GM13977 (cell line): Measurements from ENCODE around the gene SEZ6L2.
"Not testable (repeated sequence)": the region's sequence is repeated elsewhere in the genome, so short reads cannot be mapped to it uniquely, and the experiment has no call there.

Experiments used
- DNase-seq: peaks from one replicate; pipeline ENCODE4 v3.0.0; 2012; ENCODE audit warnings: low spot score
- in situ Hi-C: fragments of 300-500 bp; cut with MboI; formaldehyde crosslinking; loops from one replicate; pipeline ENCODE4 v1.12.0; 2022; ENCODE audit warnings: low sequenced_read_pairs, low pct_unique_long_range_greater_than_20kb, mixed read lengths, inconsistent platforms; ENCODE audit not compliant: unreplicated experiment
- TF ChIP-seq, protein P1 (sequence below): IDR thresholded peaks from 2 replicates; pipeline ENCODE4 v1.5.1; 2012; ENCODE audit warnings: mild to moderate bottlenecking, control low read depth; ENCODE audit not compliant: insufficient read depth; ENCODE audit errors: extremely low read depth, missing control alignments

Gene SEZ6L2

DNA sequence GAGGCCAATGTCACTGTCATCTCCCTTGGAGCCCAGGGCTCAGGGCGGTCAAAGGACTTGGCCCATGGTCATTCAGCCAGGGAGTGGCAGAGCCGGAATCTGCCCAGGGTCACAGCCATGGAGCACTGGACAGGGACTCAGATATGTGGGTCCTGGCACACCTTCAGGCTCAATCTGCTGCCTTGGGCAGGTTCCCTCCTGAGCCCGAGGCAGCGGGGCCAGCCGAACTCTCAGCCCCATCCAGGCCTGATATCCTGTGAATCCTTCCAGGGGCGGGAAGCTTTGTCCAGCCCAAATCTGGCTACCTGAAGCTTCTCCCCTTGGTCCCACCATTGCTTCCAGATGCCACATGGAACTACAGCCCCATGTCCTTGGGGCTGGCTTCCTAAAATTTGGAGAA is 24.1 kb downstream of the SEZ6L2 start:
- TF ChIP-seq, protein P1, sequence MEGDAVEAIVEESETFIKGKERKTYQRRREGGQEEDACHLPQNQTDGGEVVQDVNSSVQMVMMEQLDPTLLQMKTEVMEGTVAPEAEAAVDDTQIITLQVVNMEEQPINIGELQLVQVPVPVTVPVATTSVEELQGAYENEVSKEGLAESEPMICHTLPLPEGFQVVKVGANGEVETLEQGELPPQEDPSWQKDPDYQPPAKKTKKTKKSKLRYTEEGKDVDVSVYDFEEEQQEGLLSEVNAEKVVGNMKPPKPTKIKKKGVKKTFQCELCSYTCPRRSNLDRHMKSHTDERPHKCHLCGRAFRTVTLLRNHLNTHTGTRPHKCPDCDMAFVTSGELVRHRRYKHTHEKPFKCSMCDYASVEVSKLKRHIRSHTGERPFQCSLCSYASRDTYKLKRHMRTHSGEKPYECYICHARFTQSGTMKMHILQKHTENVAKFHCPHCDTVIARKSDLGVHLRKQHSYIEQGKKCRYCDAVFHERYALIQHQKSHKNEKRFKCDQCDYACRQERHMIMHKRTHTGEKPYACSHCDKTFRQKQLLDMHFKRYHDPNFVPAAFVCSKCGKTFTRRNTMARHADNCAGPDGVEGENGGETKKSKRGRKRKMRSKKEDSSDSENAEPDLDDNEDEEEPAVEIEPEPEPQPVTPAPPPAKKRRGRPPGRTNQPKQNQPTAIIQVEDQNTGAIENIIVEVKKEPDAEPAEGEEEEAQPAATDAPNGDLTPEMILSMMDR = no peak
- in situ Hi-C loops = no loop called here
- no peak for DNase-seq

DNA sequence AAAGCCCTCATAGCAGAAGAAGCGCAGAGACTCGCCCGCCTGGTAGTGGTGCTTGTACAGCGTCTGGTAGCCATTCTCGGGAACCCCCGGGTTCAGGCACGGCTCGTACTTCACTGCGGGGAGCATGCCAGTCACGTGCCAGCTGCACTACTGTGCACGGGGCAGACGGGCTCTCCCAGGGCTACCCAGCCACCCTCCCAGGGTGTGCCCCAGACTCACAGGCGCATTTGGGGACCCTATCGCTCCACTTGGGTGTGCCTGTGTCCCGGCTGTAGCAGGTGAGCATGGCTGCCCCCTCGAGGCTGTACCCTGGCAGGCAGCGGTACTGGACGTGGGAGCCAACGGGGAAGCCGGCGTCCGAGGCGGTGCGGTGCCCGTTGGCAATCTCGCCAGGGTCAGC is 26.0 kb downstream of the SEZ6L2 start:
- DNase-seq = no peak
- in situ Hi-C loops = no loop called here
- TF ChIP-seq, protein P1 = no peak

DNA sequence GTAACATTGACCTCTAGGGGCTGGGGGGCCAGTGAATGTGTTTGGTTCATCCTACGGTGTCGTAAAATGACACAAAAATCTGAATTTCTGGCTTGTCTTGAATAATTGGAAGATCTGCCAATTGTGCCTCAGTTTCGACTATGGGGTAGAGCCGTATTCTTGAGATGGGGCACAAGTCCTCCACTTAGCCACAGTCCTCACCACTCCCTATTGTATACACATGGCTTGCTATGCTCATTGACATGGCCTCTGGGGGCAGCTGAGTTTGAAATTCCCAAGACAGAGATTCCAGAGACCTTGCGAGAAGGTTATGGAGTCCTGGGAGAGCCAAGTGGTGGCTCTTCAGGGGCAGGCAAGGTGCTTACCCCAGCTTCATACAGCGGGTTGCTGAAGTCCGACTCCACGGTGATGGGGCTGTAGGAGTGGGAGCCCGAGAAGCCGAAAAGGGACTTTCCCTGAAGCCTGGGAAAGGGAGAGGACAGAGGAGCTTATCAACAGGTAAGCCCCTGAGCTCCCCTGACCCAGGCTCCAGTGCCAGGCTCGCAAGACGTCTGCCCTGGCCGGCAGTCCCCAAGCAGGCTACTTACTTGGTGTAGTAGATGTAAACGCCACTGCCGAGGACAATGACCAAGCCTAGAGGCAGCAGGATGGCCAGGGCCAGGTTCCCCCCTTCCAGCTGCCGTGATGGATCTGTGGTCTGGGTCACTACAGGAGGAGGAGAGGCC is 27.4 kb downstream of the SEZ6L2 start:
- in situ Hi-C loops = no loop called here
- DNase-seq = no peak

DNA sequence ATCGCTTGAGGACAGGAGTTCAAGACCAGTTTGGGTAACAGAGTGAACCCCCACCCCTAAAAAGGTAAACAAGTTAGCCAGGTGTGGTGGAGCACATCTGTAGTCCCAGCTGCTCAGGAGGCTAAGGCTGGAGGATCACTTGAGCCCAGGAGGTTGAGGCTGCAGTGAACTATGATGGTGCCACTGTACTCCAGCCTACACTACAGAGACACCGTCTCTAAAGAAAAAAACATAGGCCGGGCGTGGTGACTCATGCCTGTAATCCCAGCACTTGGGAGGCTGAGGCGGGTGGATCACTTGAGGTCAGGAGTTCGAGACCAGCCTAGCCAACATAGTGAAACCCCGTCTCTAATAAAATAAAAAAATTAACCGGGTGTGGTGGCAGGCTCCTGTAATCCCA is 30.3 kb downstream of the SEZ6L2 start:
- DNase-seq, in situ Hi-C loops: not testable (repeated sequence)

More for the DNA sequence above, 27.4 kb downstream of the SEZ6L2 start:
- TF ChIP-seq, protein P1 = no peak

DNA sequence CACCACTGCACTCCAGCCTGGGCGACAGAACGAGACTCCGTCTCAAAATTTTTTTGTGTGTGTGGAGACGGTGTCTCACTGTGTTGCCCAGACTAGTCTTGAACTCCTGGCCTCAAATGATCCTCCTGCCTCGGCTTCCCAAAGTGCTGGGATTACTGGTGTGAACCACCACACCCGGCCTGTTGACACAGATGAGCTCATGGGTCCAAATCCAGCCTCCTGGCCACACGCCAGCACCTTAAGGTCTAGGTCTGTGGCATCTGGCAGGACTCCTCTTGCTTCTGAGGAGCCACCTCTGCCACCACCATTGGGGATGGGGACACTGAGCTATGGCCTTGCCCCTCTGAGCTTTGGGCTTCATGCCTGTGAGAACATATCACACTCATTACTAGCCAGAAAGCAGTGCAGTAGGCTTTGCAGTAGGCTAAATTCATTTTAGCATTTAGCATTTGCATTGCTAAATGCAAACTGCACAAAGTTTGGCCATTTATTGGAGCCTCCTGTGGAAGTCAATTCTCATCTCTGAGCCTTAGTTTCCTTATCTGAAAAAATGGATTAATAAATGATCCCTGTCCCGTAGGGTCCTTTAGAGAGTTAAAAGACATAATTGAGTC is 30.8 kb downstream of the SEZ6L2 start:
- in situ Hi-C loops = no loop called here
- no peak for DNase-seq
- TF ChIP-seq, protein P1 = no peak

DNA sequence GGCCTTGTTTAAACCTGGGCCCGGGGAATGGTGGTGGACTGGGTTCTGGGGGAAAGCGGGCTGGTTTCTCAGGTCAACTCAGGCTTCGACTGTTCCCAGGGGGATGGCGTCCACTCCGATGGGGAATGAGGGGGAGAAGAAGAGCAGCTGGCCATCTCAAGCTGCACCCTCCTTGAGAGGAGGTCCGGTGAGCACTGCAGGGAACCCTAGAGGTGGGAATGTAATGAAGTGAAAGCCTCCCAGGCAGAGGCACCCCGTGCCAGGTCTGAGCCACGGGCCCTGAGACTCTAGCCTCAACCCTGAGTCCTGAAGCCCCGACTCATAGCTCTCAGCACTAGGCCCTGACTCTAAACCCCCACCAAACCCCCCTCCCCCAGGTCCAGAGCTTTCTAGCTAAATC is 35.1 kb downstream of the SEZ6L2 start:
- in situ Hi-C loops = no loop called here
- DNase-seq = no peak
- TF ChIP-seq, protein P1 = no peak

DNA sequence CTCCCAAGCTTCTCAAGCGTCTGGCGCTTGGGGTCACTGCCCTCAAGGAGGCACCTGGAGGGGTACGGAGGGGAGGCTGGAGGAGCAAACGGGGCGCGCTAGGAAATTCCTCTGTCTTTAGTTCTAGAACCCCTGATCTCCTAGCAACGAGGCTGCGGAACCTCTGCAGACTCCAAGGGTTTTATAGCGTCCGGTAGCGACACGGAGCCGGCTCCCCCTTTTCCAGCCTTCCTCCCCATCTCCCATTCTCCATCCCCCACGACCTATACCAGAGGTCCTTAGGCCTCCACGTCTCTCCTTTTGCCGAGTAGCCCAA is 35.7 kb downstream of the SEZ6L2 start:
- DNase-seq = no peak
- in situ Hi-C loops = no loop called here

More for the DNA sequence above, 35.7 kb downstream of the SEZ6L2 start:
- TF ChIP-seq, protein P1 = no peak
